A673 (cell line): Measurements from ENCODE around the gene CAMSAP3.

Source experiments
- CTCF ChIP-seq: fragments of 300-800, 200-600 bp; sonication (generic); conservative IDR thresholded peaks from 2 replicates; pipeline ENCODE4 v1.5.1; 2017; ENCODE audit warnings: low read depth, mild to moderate bottlenecking, antibody characterized with exemption, low read length, moderate library complexity, mixed read lengths
- EZH2 ChIP-seq: fragments of 200-600 bp; sonication (generic); IDR thresholded peaks from 2 replicates; pipeline ENCODE4 v1.6.1; 2017; ENCODE audit warnings: borderline replicate concordance, low read depth, mild to moderate bottlenecking, mixed read lengths, antibody characterized with exemption, low read length; ENCODE audit not compliant: poor library complexity, severe bottlenecking

- TF ChIP-seq CTCF = no peak
- no peak for TF ChIP-seq EZH2
Measured at GRCh38 chr19:7629347-7630054, 33.8 kb downstream of the CAMSAP3 start, which contains the start of the genes PET100 and XAB2.
